Osteoblast (primary cell): Measurements from ENCODE around the gene TECPR2. TPM values are rescaled to one million over a fixed set of nuclear protein-coding genes. Genes with fewer than 3 reads are reported as not detected.

ENCODE experiments used
- DNase-seq: peaks from one replicate; pipeline ENCODE4 v3.0.0; 2011; ENCODE audit warnings: low spot score, mixed read lengths; ENCODE audit not compliant: insufficient read length; ENCODE audit errors: missing footprints
- H2AFZ ChIP-seq: 2 replicates; pipeline ENCODE4 v1.6.0; 2011; ENCODE audit warnings: mild to moderate bottlenecking, low read length
- H3K27ac ChIP-seq: 2 replicates; pipeline ENCODE4 v1.5.1; 2011; ENCODE audit warnings: mild to moderate bottlenecking, low read depth, low read length, moderate library complexity
- H3K27me3 ChIP-seq: 2 replicates; pipeline ENCODE4 v1.6.0; 2012; ENCODE audit warnings: mild to moderate bottlenecking, control low read depth, inconsistent platforms, low read length, moderate library complexity; ENCODE audit not compliant: insufficient read depth
- H3K36me3 ChIP-seq: 2 replicates; pipeline ENCODE4 v1.5.1; 2011; ENCODE audit warnings: mild to moderate bottlenecking, low read length, control low read depth, moderate library complexity; ENCODE audit not compliant: insufficient read depth
- H3K4me1 ChIP-seq: 2 replicates; pipeline ENCODE4 v1.5.1; 2011; ENCODE audit warnings: mild to moderate bottlenecking, low read length, control low read depth, moderate library complexity; ENCODE audit not compliant: insufficient read depth
- H3K4me2 ChIP-seq: 2 replicates; pipeline ENCODE4 v1.6.0; 2011; ENCODE audit warnings: mild to moderate bottlenecking, low read length; ENCODE audit not compliant: insufficient read depth
- H3K4me3 ChIP-seq: fragments of 200-600 bp; sonication (generic); 3 replicates; pipeline ENCODE4 v1.5.1; 2012; ENCODE audit warnings: mild to moderate bottlenecking, low read length, inconsistent platforms; ENCODE audit not compliant: insufficient read depth
- H3K79me2 ChIP-seq: 2 replicates; pipeline ENCODE4 v1.6.0; 2012; ENCODE audit warnings: mild to moderate bottlenecking, low read length, control low read depth, inconsistent platforms; ENCODE audit not compliant: insufficient read depth
- H3K9me3 ChIP-seq: 2 replicates; pipeline ENCODE4 v1.5.1; 2011; ENCODE audit warnings: low read depth, low read length, control low read depth
- H4K20me1 ChIP-seq: 2 replicates; pipeline ENCODE4 v1.6.0; 2012; ENCODE audit warnings: mild to moderate bottlenecking, low read length, control low read depth; ENCODE audit not compliant: insufficient read depth
- CTCF ChIP-seq: IDR thresholded peaks from 2 replicates; pipeline ENCODE4 v1.5.1; 2011; ENCODE audit warnings: mild to moderate bottlenecking, low read depth, low read length, moderate library complexity; ENCODE audit errors: extremely low read depth
- total RNA-seq: library from RNA; depleted of rRNA; stranded (reverse); fragments of >200 nt; gene quantifications from 2 replicates; pipeline ENCODE4 v1.2.3, GENCODE V29; 2012

Gene TECPR2
- total RNA-seq, 1 donor: 13.0 TPM

- Histone ChIP-seq H3K79me2 (peaks cover 15% of the 10 kb centered on the region), H2AFZ (no peak overlapping the region), H3K4me1 (peaks cover 2% of the 10 kb centered on the region), H3K36me3 (peaks cover 46% of the 10 kb centered on the region), H3K9me3 (no peaks in the 10 kb centered on the region), H3K4me2 (no peak overlapping the region), H3K27ac (no peak overlapping the region), H4K20me1 (peaks cover 1% of the 10 kb centered on the region), H3K4me3 (no peak overlapping the region), H3K27me3 (no peaks in the 10 kb centered on the region)
- no peak for DNase-seq
- TF ChIP-seq CTCF: no peak
These were observed 6.5 kb upstream of the TECPR2 start for GRCh38 chr14:102356280-102356679.

GRCh38 chr14:102359341-102359740 lies 3.4 kb upstream of the TECPR2 start:
- H3K9me3 ChIP-seq: no peaks in the 10 kb centered on the region
- no peaks in the 10 kb centered on the region for H3K27me3 ChIP-seq
- DNase-seq: no peak
- H3K36me3 ChIP-seq: peaks cover 31% of the 10 kb centered on the region
- no peak overlapping the region for H3K4me2 ChIP-seq
- H3K27ac ChIP-seq: no peak overlapping the region
- peaks cover 14% of the 10 kb centered on the region for H3K4me1 ChIP-seq
- no peak for TF ChIP-seq CTCF
- no peak overlapping the region for H3K4me3 ChIP-seq
- H3K79me2 ChIP-seq: peaks cover 36% of the 10 kb centered on the region
- H4K20me1 ChIP-seq: no peaks in the 10 kb centered on the region
- no peak overlapping the region for H2AFZ ChIP-seq

GRCh38 chr14:102360388-102360787 lies 2.4 kb upstream of the TECPR2 start:
- Histone ChIP-seq H3K36me3 (peaks cover 24% of the 10 kb centered on the region), H3K9me3 (no peaks in the 10 kb centered on the region), H3K4me3 (no peak overlapping the region), H3K4me2 (no peak overlapping the region), H3K79me2 (peaks cover 47% of the 10 kb centered on the region), H3K27ac (no peak overlapping the region), H3K4me1 (peaks cover 14% of the 10 kb centered on the region), H3K27me3 (no peaks in the 10 kb centered on the region), H4K20me1 (peaks cover 5% of the 10 kb centered on the region), H2AFZ (no peak overlapping the region)
- TF ChIP-seq CTCF: no peak
- DNase-seq: no peak

- H3K4me2 ChIP-seq: peak overlapping the region; percentile 91
These were observed 657 bp upstream of the TECPR2 start for GRCh38 chr14:102362084-102362483.

More at GRCh38 chr14:102362084-102362483, 657 bp upstream of the TECPR2 start:
- no peaks in the 10 kb centered on the region for H3K27me3 ChIP-seq
- H3K4me1 ChIP-seq: peaks cover 14% of the 10 kb centered on the region
- H2AFZ ChIP-seq: peak overlapping the region; percentile 68
- peak; percentile 95 for DNase-seq
- H3K27ac ChIP-seq: peak overlapping the region; percentile 96
- no peaks in the 10 kb centered on the region for H3K9me3 ChIP-seq
- peaks cover 11% of the 10 kb centered on the region for H3K36me3 ChIP-seq
- H3K79me2 ChIP-seq: peaks cover 60% of the 10 kb centered on the region
- H3K4me3 ChIP-seq: peak overlapping the region; percentile 93
- TF ChIP-seq CTCF: no peak
- peaks cover 12% of the 10 kb centered on the region for H4K20me1 ChIP-seq
